Measurements from ENCODE around the gene MDM4.
"Not testable (repeated sequence)": the region's sequence is repeated elsewhere in the genome, so short reads cannot be mapped to it uniquely, and the experiment has no call there.

Gene MDM4

GRCh38 chr1:204493145-204493983, 22.8 kb upstream of the MDM4 start:
- no peak for DNase-seq

- no peak for DNase-seq
Observed at GRCh38 chr1:204493984-204494280, 22.3 kb upstream of the MDM4 start.

GRCh38 chr1:204494281-204495077, 21.7 kb upstream of the MDM4 start, which contains the start of gene PIK3C2B:
PIK3C2B (minus strand) TSS chr1:204494805; CDS start chr1:204469802, 25,003 bp downstream.
- DNase-seq = peak; percentile 47

DNA sequence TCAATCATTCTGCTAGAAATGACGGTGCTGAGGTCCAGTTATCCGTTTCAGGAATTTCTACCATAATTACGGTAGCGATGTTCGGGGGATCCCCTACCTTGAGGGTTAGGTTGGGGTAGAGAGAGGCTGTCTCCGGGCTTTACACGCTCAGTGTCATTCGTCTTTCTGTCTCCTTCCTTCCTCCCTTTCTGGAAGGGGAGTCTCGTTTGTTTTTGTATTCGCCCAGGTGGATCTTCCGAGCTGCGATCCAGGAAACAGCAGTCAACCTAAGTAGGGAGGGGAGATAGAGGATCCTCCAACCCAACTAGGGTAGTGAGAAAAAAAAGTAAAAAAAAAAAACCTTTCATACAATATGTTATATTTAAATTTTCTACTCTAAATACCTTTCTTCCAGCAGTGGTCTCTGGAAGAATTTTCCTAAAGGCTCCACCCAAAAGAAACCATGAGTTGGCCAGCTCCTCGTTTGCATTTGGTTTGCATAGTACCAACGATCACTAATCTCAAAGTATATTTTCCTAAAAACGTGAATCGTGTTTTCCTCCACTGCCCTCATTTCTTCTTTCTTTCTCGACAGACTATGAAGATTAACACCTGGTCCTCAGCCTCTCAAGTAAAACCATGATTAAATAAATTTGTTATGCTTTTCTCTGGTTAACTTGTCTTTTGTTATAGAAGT, 21.0 kb upstream of the MDM4 start:
- no peak for DNase-seq

- DNase-seq = no peak
Observed at GRCh38 chr1:204495777-204496176, 20.4 kb upstream of the MDM4 start.

DNA sequence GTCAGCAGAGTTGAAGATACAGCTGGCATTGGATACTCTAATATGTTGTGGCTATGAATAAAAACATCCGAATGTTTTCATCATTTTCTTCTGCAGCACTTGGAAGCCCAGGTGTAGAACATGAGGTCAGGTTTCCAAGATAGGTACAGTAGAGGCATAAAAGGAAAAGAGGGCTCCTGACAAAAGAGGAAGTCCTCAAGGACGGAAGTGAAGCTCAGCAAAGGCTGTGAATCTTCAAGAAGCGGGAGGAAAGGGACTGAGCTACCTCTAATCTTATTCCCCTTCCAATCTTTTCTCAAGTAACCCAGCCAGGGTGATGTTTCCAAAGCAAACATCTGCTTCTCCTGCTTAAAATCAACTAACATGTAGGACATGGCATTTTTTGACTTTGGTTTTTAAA, 17.2 kb upstream of the MDM4 start:
- no peak for DNase-seq

DNA sequence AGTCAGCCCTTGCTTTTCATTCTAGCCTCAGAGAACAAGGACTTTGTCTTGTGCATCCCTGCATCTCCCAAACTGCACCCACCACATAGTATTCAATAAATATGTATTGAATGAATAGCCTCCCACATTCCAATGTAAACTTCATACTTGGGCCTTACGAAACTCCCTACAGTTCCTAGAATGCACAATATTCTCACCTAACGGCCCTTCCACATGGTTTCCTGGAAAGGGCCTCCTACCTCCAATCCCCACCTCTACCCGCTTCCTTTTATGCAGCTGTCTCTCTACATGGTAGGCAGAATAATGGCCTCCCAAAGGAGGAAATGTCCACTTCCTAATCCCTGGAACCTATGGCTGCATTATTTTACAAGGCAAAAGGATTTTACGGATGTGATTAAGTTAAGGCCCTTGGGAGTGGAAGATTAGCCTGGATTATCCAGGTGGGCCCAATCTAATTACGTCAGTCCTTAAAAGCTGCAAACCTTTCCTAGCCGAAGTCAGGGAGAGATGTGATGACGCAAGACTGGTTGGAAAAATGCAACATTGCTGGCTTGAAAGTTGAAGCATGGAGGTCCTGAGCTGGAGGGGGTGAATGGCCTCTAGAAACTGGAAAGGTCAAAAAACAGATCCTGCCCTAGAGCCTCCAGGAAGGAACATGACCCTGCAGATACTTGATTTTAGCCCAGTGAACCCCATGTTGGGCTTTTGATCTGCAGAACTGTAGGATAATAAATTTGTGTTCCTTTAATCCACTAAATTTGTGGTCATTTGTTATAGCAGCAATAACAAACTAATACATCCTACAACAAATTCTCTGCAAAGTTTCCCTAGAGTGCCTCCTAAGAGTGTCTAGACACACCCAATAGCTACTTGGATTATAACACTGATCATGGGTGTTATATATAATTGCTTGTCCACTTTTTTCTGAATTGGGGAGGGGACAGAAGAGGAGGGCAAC, 16.4 kb upstream of the MDM4 start:
- DNase-seq = no peak

GRCh38 chr1:204502241-204502640, 14.0 kb upstream of the MDM4 start:
- no peak for DNase-seq

GRCh38 chr1:204503122-204503912, 12.9 kb upstream of the MDM4 start:
- no peak for DNase-seq

GRCh38 chr1:204503913-204504519, 12.2 kb upstream of the MDM4 start:
- DNase-seq = no peak

GRCh38 chr1:204505674-204506200, 10.5 kb upstream of the MDM4 start:
- no peak for DNase-seq

GRCh38 chr1:204506201-204506968, 9.8 kb upstream of the MDM4 start:
- DNase-seq = peak; percentile 41

DNA sequence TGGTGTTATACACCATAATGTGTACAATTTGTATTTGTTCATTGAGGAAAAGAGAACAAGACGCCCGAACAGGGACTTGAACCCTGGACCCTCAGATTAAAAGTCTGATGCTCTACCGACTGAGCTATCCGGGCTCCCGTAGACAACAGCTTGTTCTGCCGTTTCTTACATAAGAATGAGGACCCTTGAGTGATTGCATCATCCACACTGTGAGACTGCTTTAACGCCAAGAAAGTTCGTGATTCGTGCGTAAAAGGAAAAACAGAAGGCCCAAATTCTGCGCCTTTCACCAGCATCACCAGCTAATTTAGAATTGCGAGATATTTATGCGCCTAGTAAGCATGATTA, 9.3 kb upstream of the MDM4 start:
- DNase-seq = peak; percentile 67

- no peak for DNase-seq
Observed at GRCh38 chr1:204507317-204508105, 8.7 kb upstream of the MDM4 start.

DNA sequence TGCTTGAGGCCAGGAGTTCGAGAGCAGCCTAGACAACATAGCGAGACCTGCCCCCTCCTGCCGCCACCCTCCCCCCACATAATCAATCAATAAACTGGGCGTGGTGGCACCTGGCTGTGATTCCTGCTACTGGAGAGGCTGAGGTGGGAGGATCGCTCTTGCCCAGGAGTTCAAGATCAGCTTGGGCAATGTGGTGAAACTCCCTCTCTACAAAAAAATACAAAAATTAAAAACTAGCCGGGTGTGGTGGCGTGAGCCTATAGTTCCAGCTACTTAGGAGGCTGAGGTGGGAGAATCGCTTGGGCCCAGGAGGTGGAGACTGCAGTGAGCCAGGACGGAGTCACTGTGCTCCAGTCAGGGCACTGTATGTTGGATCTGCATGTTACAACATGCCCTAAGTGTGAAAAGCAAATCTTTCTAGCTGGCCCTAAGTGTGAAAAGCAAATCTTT, 7.0 kb upstream of the MDM4 start:
- no peak for DNase-seq

DNA sequence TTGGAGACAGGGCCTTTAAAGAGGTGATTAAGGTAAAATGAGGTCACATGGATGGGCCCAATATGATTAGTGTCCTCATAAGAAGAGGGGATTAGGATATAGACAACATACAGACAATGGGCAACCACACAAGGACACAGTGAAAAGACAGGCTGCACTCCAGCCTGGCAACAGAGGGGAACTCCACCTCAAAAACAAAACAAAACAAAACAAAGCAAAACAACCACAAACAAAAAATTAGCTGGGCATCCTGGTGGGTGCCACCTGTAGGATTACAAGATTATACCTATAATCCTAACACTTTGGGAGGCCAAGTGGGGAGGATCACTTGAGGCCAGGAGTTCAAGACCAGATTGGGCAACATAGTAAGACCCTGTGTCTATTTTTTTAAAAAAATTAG, 4.8 kb upstream of the MDM4 start:
- no peak for DNase-seq

DNA sequence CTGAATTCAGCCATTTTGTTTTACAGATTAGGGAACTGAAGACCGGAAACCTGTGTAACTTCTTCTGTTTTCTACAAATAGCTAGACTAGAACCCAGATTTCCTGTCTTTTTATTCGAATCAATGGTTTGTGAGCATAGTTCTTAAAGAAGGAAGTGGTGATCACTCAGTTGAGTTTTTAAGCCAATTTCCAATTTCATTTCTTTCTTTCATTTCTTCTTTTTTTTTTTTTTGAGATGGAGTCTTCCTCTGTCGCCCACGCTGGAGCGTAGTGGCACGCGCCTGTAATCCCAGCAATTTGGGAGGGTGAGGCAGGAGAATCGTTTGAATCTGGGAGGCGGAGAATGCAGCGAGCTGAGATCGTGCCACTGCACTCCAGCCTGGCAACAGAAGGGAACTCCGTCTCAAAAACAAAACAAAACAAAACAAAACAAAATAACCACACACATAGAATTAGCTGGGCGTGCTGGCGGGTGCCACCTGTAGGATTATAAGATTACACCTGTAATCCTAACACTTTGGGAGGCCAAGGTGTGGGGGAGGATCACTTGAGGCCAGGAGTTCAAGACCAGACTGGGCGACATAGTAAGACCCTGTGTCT, 3.0 kb upstream of the MDM4 start:
- DNase-seq = no peak

- no peak for DNase-seq
Observed at GRCh38 chr1:204514828-204515227, 1.4 kb upstream of the MDM4 start.

GRCh38 chr1:204517382-204517781, 1.2 kb downstream of the MDM4 start:
- not testable (repeated sequence) for DNase-seq

Data from GOT3 (cell line).